ENCODE measurements around the gene ABCC4. TPM values are rescaled to one million over a fixed set of nuclear protein-coding genes. Genes with fewer than 3 reads are reported as not detected.
A peak's percentile ranks its signal among the peaks of the same experiment; 100 is the strongest.

Gene ABCC4
- total and polyA plus RNA-seq, 9 of the 15 experiments (the other 6 are each of a cell fraction or from before 2014, with no cell fraction given): 9.4 to 46.1 (median 25.4) TPM

- TF ChIP-seq U2AF2 (optimal IDR thresholded peaks at IDR 0.05; ENCODE audit: low read depth, low read length) (no peak), PKNOX1 (IDR thresholded peaks at IDR 0.05) (peak; percentile 32; the same call in 1 of the 2 replicates), ZFP1 (CRISPR knock-in tag; IDR thresholded peaks at IDR 0.05) (no peak), E2F8 (IDR thresholded peaks at IDR 0.05; ENCODE audit: low read depth, partially characterized antibody) (no peak), HDAC8 (tag; IDR thresholded peaks at IDR 0.05) (no peak), FOXK2 (conservative IDR thresholded peaks at IDR 0.05 in 1 of 2, IDR thresholded peaks at IDR 0.05 in 1 of 2; ENCODE audit: low read depth in 2 of 2) (no peak), EGR1 (conservative IDR thresholded peaks at IDR 0.05) (no peak), ZNF311 (CRISPR knock-in tag; IDR thresholded peaks at IDR 0.05) (no peak), CBX2 (IDR thresholded peaks at IDR 0.05; ENCODE audit: insufficient read depth, low read length, poor library complexity, severe bottlenecking) (no peak), HES1 (IDR thresholded peaks at IDR 0.05; ENCODE audit: low read depth) (no peak), BHLHE40 (IDR thresholded peaks at IDR 0.05; ENCODE audit: low read length) (no peak), THRAP3 (IDR thresholded peaks at IDR 0.05; ENCODE audit: borderline replicate concordance) (no peak), POLR2H (tag; IDR thresholded peaks at IDR 0.05; ENCODE audit: low read depth) (no peak), SMAD2 (IDR thresholded peaks at IDR 0.05; ENCODE audit: low read depth, low read length) (no peak), ESRRA (IDR thresholded peaks at IDR 0.05; ENCODE audit: borderline replicate concordance, low read depth) (no peak; the same call in 1 of the 2 replicates), CBX1 (IDR thresholded peaks at IDR 0.05; ENCODE audit: low read depth) (no peak), PHF8 (IDR thresholded peaks at IDR 0.05; ENCODE audit: borderline replicate concordance, low read length) (no peak), ZC3H8 (IDR thresholded peaks at IDR 0.05) (no peak), MYNN (IDR thresholded peaks at IDR 0.05) (no peak), MYNN (CRISPR knock-in tag; IDR thresholded peaks at IDR 0.05) (no peak), CREB5 (CRISPR knock-in tag; IDR thresholded peaks at IDR 0.05) (no peak), FOSL1 (tag; conservative IDR thresholded peaks at IDR 0.05) (peak; percentile 81)
Measured at GRCh38 chr13:95317039-95317989, 16.1 kb upstream of the ABCC4 start (continued).

Data from K562 (cell line).